ENCODE measurements around the gene VGLL2. TPM values are rescaled to one million over a fixed set of nuclear protein-coding genes. Genes with fewer than 3 reads are reported as not detected.
A peak's percentile ranks its signal among the peaks of the same experiment; 100 is the strongest.

Gene VGLL2
- total RNA-seq, 2 donors from 2014 or later, result 4.2 TPM; not detected in 1

DNA sequence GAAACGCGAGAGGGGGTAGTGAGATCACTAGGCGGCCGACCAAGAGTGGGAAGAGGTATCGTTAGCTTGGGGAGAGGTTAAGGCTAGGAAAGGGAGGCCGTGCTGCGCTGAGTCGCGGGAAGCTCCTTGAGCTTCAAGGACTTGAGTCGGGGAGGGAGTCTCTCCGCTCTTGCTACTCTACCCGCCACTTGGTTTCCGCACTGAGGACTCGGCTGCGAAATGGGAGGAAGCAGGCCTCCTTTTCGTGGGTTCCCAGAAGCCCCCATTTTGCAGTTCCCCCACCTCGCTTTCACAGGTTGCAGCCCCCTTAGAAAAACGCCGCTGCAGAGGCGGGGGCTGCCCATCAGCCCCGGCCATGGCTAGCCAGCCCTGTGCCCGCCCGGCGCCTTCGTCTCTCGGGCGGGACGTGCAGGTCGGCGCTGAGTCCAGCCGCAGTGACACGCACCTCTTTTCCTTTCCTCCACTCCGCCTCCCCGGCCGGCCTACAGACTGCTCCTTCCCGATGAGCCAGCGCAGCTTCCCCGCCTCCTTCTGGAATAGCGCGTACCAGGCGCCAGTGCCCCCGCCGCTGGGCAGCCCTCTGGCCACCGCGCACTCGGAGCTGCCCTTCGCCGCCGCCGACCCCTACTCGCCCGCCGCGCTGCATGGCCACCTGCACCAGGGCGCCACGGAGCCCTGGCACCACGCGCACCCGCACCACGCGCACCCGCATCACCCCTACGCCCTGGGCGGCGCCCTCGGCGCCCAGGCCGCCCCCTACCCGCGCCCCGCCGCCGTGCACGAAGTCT, 4.9 kb downstream of the VGLL2 start:
- no peak overlapping the region for H3K27ac ChIP-seq

DNA sequence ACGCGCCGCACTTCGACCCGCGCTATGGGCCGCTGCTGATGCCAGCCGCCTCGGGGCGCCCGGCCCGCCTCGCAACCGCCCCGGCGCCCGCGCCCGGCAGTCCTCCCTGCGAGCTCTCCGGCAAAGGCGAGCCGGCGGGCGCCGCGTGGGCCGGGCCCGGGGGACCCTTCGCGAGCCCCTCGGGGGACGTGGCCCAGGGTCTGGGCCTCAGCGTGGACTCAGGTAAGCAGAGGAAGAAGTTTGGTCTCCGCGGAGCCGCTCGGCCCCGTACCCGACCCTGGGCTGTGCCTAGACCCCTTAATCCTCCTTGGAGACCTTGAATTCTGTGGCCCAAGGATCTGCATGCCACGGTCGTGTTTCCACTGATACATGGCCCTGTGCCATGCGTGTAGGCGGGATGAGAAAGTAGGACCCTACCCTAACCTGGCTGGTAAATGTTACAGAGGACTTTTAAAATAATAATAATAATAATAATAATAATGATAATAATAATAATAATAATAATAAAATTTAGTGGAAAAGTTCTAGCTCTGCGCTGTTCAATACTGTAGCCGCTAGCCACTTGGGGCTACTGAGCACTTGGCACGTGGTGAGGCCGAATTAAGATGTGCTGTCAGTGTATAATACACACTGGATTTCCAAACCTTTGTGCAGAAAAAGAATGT, 5.6 kb downstream of the VGLL2 start:
- TF ChIP-seq, protein P1, sequence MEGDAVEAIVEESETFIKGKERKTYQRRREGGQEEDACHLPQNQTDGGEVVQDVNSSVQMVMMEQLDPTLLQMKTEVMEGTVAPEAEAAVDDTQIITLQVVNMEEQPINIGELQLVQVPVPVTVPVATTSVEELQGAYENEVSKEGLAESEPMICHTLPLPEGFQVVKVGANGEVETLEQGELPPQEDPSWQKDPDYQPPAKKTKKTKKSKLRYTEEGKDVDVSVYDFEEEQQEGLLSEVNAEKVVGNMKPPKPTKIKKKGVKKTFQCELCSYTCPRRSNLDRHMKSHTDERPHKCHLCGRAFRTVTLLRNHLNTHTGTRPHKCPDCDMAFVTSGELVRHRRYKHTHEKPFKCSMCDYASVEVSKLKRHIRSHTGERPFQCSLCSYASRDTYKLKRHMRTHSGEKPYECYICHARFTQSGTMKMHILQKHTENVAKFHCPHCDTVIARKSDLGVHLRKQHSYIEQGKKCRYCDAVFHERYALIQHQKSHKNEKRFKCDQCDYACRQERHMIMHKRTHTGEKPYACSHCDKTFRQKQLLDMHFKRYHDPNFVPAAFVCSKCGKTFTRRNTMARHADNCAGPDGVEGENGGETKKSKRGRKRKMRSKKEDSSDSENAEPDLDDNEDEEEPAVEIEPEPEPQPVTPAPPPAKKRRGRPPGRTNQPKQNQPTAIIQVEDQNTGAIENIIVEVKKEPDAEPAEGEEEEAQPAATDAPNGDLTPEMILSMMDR (IDR thresholded peaks at IDR 0.05), result no peak
- peak overlapping the region; percentile 17 to 33 for H3K4me3 ChIP-seq
- peaks cover 48 to 51% of the 10 kb centered on the region in 2 donors for H3K27me3 ChIP-seq
- no peak overlapping the region for H3K27ac ChIP-seq
- no peaks in the 10 kb centered on the region for H3K9me3 ChIP-seq
- H3K4me1 ChIP-seq, result peaks cover 0 to 15% of the 10 kb centered on the region in 2 donors
- H3K36me3 ChIP-seq, result no peaks in the 10 kb centered on the region
- no peak for DNase-seq (ENCODE audit: low spot score)

More for the DNA sequence above, 4.9 kb downstream of the VGLL2 start:
- TF ChIP-seq, protein P1 (IDR thresholded peaks at IDR 0.05), result no peak
- DNase-seq (ENCODE audit: low spot score), result no peak
- H3K4me3 ChIP-seq, result peak overlapping the region; percentile 17 to 33
- no peaks in the 10 kb centered on the region for H3K9me3 ChIP-seq
- peaks cover 53 to 55% of the 10 kb centered on the region in 2 donors for H3K27me3 ChIP-seq
- H3K36me3 ChIP-seq, result no peaks in the 10 kb centered on the region
- H3K4me1 ChIP-seq, result peaks cover 0 to 22% of the 10 kb centered on the region in 2 donors

DNA sequence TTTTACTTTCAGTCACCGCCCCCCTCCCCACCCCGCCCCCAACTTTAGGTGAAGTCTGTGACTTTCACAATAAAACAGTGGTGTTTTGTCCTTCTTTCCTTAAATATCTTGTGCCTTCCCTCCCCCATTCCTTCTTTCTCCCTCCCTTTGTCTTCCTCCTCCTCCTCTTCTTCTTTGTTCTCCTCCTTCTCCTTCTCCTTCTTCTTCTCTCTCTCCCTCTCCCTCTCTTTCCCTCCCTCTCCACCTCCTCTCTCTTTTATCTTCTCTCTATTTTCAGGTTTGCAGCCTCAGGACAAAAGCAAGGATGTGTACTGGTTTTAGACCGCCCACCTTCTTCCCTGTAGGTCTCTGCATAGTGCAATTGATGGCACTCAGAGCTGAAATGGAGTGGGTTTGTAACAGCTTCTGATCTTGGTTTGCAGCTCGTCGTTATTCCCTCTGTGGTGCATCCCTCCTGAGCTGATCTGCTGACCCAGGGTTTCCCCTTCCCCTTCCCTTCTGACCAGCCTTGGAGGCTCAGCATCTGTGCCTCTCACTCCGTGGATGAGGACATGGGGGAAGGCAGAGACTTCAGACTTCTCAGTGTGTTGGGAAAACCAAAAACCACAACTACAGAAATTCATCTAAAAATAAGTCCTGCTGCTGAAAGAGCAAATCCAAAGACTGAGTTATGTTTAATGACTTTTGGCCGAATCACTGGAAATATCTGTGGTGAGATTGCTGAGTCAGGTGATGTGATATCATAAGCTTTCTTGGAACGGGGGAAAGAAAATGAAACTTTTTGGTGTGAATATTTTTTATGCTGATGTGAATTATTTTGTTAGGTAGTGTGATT, 6.9 kb downstream of the VGLL2 start:
- H3K27ac ChIP-seq, result no peak overlapping the region
- H3K4me1 ChIP-seq, result peaks cover 0 to 13% of the 10 kb centered on the region in 2 donors
- TF ChIP-seq, protein P1 (IDR thresholded peaks at IDR 0.05), result no peak
- peaks cover 39 to 46% of the 10 kb centered on the region in 2 donors for H3K27me3 ChIP-seq
- DNase-seq (ENCODE audit: low spot score), result no peak
- no peaks in the 10 kb centered on the region for H3K36me3 ChIP-seq
- H3K4me3 ChIP-seq, result no peak overlapping the region
- no peaks in the 10 kb centered on the region for H3K9me3 ChIP-seq

DNA sequence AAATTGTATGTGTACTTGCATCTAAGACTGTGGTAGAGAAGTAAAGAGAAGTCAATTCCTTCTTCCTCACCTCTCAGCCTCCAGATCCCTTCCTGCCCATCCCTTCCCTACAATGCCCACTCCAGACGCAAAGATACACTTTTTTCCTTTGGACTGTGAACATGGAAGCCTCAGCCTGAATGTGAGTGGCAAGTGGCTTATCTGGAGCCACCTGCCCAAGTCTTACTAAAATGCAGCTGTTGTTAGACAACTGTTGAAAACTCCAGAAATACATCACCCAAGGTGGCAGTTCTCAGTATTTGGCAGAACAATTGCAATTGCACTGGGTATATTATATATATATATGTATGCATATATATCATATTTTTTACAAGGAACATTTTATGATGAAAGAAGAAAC, 7.5 kb downstream of the VGLL2 start:
- TF ChIP-seq, protein P1 (IDR thresholded peaks at IDR 0.05), result no peak
- no peak for DNase-seq (ENCODE audit: low spot score)
- no peak overlapping the region for H3K27ac ChIP-seq
- H3K4me1 ChIP-seq, result peaks cover 0 to 13% of the 10 kb centered on the region in 2 donors
- peaks cover 33 to 41% of the 10 kb centered on the region in 2 donors for H3K27me3 ChIP-seq
- H3K36me3 ChIP-seq, result no peaks in the 10 kb centered on the region
- no peak overlapping the region for H3K4me3 ChIP-seq
- H3K9me3 ChIP-seq, result no peaks in the 10 kb centered on the region

DNA sequence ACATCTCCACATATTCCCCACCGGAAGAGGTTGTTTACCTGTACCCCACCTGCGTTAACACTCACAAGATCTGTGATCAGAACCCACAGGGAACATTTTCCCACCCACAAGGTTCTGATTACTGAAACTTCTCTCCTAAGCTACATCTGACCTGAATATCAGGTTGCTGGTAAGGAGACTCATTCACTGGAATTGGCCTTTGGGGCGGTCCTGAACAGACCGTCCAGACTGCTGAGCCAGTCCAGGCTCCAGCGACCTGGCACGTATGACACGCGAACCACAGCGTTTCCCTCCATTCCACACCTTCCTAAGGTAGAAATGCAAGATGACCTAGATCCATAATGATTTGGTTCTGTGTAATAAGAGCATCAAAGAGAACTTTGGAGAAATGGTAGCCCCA, 9.8 kb downstream of the VGLL2 start:
- Histone ChIP-seq H3K36me3 (no peaks in the 10 kb centered on the region), H3K27me3 (peaks cover 13 to 19% of the 10 kb centered on the region in 2 donors), H3K4me3 (no peak overlapping the region), H3K27ac (no peak overlapping the region), H3K4me1 (peaks cover 0 to 9% of the 10 kb centered on the region in 2 donors), H3K9me3 (no peaks in the 10 kb centered on the region)
- DNase-seq (ENCODE audit: low spot score), result no peak
- TF ChIP-seq, protein P1 (IDR thresholded peaks at IDR 0.05), result no peak
